Caco-2 (cell line): Measurements from ENCODE around the gene LRRC36. TPM values are rescaled to one million over a fixed set of nuclear protein-coding genes. Genes with fewer than 3 reads are reported as not detected.

ENCODE experiments used
- BruUV-seq: library from RNA; stranded (reverse); fragments of 400-500 nt; replicated peaks from 2 replicates; lab custom pipeline; 2021; lab: Mats Ljungman, UMichigan
- CTCF ChIA-PET: fragments of 300-600 bp; sonication (Branson Sonifier 250); formaldehyde crosslinking; loops from one replicate; lab custom pipeline; 2022; ENCODE audit warnings: antibody characterized with exemption; lab: Charles Lee
- POLR2A ChIA-PET: fragments of 300-600 bp; sonication (Branson Sonifier 250); formaldehyde crosslinking; loops from one replicate; lab custom pipeline; 2022; ENCODE audit warnings: antibody characterized with exemption; lab: Charles Lee
- DNase-seq, 2 experiments: peaks; one replicate each; pipeline versions ENCODE4 v3.0.0 to v3.0.0-alpha.2; 2020 to 2022
- H3K27me3 ChIP-seq: replicated peaks from 2 replicates; pipeline ENCODE4 v1.6.0; 2011; ENCODE audit warnings: low read length; ENCODE audit not compliant: control insufficient read depth, insufficient read depth
- H3K36me3 ChIP-seq: 2 replicates; pipeline ENCODE4 v1.5.1; 2011; ENCODE audit warnings: low read length; ENCODE audit not compliant: control insufficient read depth, insufficient read depth
- H3K4me1 ChIP-seq: fragments of 250-450 bp; sonication (Bioruptor Pico); 2 replicates; pipeline ENCODE4 v1.5.1; 2020; ENCODE audit warnings: mild to moderate bottlenecking
- H3K4me3 ChIP-seq: 2 replicates; pipeline ENCODE4 v1.5.1; 2011; ENCODE audit warnings: low read depth, mild to moderate bottlenecking, control low read depth, low read length
- H3K9me3 ChIP-seq: fragments of 250-450 bp; sonication (Bioruptor Pico); 2 replicates; pipeline ENCODE4 v1.5.1; 2020; ENCODE audit warnings: mild to moderate bottlenecking, moderate library complexity
- H3K27ac Mint-ChIP-seq: one replicate; pipeline ENCODE4 v1.8.0; 2022; ENCODE audit warnings: mixed read lengths; ENCODE audit not compliant: unreplicated experiment
- H3K27me3 Mint-ChIP-seq: one replicate; pipeline ENCODE4 v1.8.0; 2022; ENCODE audit warnings: mixed read lengths; ENCODE audit not compliant: insufficient read depth, unreplicated experiment
- H3K36me3 Mint-ChIP-seq: one replicate; pipeline ENCODE4 v1.8.0; 2022; ENCODE audit warnings: mild to moderate bottlenecking, mixed read lengths; ENCODE audit not compliant: insufficient read depth, unreplicated experiment
- H3K4me1 Mint-ChIP-seq: one replicate; pipeline ENCODE4 v1.8.0; 2022; ENCODE audit warnings: low read depth, mixed read lengths; ENCODE audit not compliant: unreplicated experiment
- H3K4me3 Mint-ChIP-seq: one replicate; pipeline ENCODE4 v1.8.0; 2022; ENCODE audit warnings: mild to moderate bottlenecking, moderate library complexity, mixed read lengths; ENCODE audit not compliant: unreplicated experiment
- H3K9me3 Mint-ChIP-seq: one replicate; pipeline ENCODE4 v1.8.0; 2022; ENCODE audit warnings: mixed read lengths; ENCODE audit not compliant: unreplicated experiment
- intact Hi-C: fragments of 100-400 bp; cut with micrococcal nuclease; formaldehyde crosslinking; loops from one replicate; pipeline ENCODE4 v1.10.0; 2022; ENCODE audit not compliant: unreplicated experiment
- total RNA-seq: library from RNA; stranded (reverse); gene quantifications from 2 replicates; pipeline ENCODE4 v1.2.3, GENCODE V29; 2022
- TF ChIP-seq, protein P1 (sequence below), 2 experiments: fragments of 200-600 bp in 1 of 2; IDR thresholded peaks; 1 replicate in 1 of 2; 2 replicates in 1 of 2; pipeline versions ENCODE4 v1.5.1 to v1.8.0; 2011 to 2022; ENCODE audit warnings: antibody characterized with exemption in 1 of 2, control low read depth in 1 of 2, inconsistent platforms in 1 of 2, low read depth in 1 of 2, low read length in 1 of 2, mild to moderate bottlenecking in 1 of 2, moderate library complexity in 1 of 2; ENCODE audit not compliant: insufficient read depth in 1 of 2, severe bottlenecking in 1 of 2, unreplicated experiment in 1 of 2

Gene LRRC36
- total RNA-seq, 1 experiment from 2014 or later = not detected

DNA sequence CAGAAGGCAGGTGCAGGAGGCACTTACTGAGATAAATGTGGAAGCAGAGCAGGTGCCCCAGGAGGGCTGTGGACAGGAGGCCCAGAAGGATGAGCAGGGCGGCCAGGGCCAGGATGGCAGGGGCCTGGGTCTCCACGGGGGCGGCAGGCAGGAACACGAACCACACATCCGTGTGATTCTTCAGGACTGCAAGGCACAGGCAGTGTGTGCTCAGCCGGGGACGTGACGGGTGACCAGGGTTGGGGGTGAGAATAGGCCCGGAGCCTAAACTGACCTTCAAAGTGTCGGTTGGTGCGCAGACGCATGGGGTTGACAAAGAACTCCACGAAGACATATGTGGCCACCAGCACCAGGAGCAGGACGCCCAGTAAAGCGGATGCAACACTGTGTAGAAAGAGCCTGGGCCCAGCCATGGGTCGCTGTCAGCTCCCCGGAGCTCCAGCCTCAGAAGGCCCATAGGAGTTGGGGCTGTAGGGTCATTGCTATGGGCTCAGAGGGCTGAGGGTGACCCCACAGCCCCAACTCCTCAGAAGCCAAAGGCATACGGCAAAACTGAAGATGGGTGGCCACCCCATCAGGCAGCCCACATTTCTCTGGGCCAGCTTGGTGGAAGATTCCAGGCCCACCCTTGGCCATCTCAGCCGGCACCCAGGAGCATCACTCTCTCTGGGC is 72.1 kb downstream of the LRRC36 start:
- BruUV-seq = no TSS peak
- Mint-ChIP-seq H3K27ac (no peak overlapping the region), H3K4me3 (no peak overlapping the region), H3K27me3 (no peaks in the 10 kb centered on the region), H3K9me3 (no peaks in the 10 kb centered on the region), H3K36me3 (peaks cover 5% of the 10 kb centered on the region), H3K4me1 (peaks cover 18% of the 10 kb centered on the region)
- no peak overlapping the region for H3K4me3 ChIP-seq
- TF ChIP-seq, protein P1, sequence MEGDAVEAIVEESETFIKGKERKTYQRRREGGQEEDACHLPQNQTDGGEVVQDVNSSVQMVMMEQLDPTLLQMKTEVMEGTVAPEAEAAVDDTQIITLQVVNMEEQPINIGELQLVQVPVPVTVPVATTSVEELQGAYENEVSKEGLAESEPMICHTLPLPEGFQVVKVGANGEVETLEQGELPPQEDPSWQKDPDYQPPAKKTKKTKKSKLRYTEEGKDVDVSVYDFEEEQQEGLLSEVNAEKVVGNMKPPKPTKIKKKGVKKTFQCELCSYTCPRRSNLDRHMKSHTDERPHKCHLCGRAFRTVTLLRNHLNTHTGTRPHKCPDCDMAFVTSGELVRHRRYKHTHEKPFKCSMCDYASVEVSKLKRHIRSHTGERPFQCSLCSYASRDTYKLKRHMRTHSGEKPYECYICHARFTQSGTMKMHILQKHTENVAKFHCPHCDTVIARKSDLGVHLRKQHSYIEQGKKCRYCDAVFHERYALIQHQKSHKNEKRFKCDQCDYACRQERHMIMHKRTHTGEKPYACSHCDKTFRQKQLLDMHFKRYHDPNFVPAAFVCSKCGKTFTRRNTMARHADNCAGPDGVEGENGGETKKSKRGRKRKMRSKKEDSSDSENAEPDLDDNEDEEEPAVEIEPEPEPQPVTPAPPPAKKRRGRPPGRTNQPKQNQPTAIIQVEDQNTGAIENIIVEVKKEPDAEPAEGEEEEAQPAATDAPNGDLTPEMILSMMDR (IDR thresholded peaks at IDR 0.05; ENCODE audit: insufficient read depth in 1 of 2, low read depth in 1 of 2, low read length in 1 of 2, severe bottlenecking in 1 of 2, unreplicated experiment in 1 of 2) = no peak
- no peaks in the 10 kb centered on the region for H3K27me3 ChIP-seq
- no peaks in the 10 kb centered on the region for H3K36me3 ChIP-seq
- DNase-seq = no peak
- H3K4me1 ChIP-seq = peaks cover 22% of the 10 kb centered on the region
- intact Hi-C loops = no loop called here
- H3K9me3 ChIP-seq = no peaks in the 10 kb centered on the region
- ChIA-PET POLR2A (no interaction called here), CTCF (interaction anchor here (1.5 kb wide), 1 partner anchor 138 kb away, joined by 6 read pairs; no protein-coding TSS in a partner anchor)

DNA sequence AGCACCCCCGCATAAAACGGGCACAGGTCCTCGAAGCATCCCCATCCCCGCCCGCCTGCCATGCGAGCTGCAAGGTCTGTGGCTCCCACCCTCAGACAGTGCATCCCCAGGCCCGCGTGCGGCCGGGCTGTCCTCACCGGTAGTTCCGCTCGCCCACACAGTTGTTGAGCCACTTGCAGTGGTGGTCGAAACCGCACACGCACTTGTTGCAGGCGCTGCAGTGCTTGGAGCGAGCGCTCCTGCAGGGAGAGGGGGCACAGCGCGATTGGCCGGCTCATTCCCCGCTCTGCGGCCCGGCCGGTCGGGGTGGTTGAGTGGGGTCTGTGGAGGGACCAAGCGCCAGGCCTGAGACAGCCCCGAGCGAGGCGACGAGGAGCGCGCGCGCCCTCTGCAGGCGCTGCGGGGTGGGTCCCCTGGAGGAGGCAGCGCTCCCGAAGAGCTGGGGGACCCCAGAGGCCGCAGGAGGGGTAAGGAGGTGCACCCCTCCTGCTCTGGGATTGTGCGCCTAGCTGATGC is 72.7 kb downstream of the LRRC36 start:
- no peaks in the 10 kb centered on the region for H3K9me3 ChIP-seq
- no peak for DNase-seq
- ChIA-PET POLR2A (no interaction called here), CTCF (interaction anchor here (0.6 to 1.5 kb wide), 2 partner anchors 139 to 153 kb away, joined by 4 to 6 read pairs; no protein-coding TSS in a partner anchor)
- Mint-ChIP-seq H3K4me1 (peaks cover 24% of the 10 kb centered on the region), H3K4me3 (no peak overlapping the region), H3K27me3 (no peaks in the 10 kb centered on the region), H3K36me3 (peaks cover 3% of the 10 kb centered on the region), H3K9me3 (no peaks in the 10 kb centered on the region), H3K27ac (no peak overlapping the region)
- intact Hi-C loops = no loop called here
- H3K4me1 ChIP-seq = peaks cover 28% of the 10 kb centered on the region
- H3K36me3 ChIP-seq = no peaks in the 10 kb centered on the region
- no peak overlapping the region for H3K4me3 ChIP-seq
- TF ChIP-seq, protein P1 (IDR thresholded peaks at IDR 0.05; ENCODE audit: insufficient read depth in 1 of 2, low read depth in 1 of 2, low read length in 1 of 2, severe bottlenecking in 1 of 2, unreplicated experiment in 1 of 2) = peak; percentile 8 to 19
- BruUV-seq = no TSS peak
- no peaks in the 10 kb centered on the region for H3K27me3 ChIP-seq

DNA sequence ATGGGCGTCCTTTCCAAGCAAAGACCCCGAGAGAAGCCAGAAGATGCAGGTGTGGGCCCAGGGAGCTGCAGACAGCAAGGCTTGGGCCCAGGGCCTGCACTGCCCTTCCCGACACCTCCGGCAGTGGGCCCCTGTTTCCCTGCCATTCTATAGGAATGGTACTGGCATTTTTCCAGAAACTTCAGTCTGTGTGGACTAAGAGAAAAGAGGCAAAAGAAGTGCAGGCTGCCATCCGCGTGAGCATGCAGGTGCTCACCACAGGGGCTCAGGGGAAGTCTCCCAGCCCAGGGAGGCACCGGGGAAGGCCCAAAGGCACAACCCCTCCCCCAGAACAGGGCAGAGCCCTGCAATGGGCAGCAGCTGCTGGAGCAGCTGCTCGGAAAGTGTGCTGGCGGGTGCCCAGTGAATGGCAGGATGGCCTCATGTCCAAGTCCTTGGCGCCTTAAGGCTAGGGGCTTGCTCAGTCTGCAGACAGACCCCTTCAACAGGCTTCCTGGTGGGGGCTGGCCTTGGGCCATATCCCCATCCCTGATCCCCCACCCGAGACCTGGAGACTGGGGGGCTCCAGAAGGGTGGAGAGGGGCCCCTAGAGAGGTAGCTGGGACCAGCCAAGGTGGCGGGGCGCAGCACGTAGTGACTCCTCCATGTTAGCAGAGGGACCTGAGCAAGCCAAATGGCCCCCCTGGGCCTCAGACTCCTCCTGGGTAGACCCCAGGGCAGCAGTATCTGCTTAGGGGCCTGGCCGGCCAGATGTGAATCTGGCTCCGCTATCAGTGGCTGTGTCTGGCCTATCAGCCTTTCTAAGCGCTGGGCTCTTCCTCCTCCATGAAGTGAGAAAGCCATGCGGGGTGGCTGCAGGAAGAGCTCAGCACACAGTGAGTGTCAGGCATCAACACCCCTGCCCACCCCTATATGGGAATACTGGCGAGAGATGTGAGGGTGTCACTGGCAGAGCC is 73.4 kb downstream of the LRRC36 start:
- H3K4me3 Mint-ChIP-seq = no peak overlapping the region
- H3K36me3 Mint-ChIP-seq = peaks cover 10% of the 10 kb centered on the region
- intact Hi-C loops = no loop called here

More for the DNA sequence above, 73.4 kb downstream of the LRRC36 start:
- H3K27me3 ChIP-seq = no peaks in the 10 kb centered on the region
- no peaks in the 10 kb centered on the region for H3K9me3 Mint-ChIP-seq
- DNase-seq = no peak
- no peaks in the 10 kb centered on the region for H3K27me3 Mint-ChIP-seq
- ChIA-PET CTCF (interaction anchor here (0.6 to 1.5 kb wide), 3 partner anchors 28 to 153 kb away, joined by 4 to 6 read pairs (median 4); no protein-coding TSS in a partner anchor), POLR2A (no interaction called here)
- H3K27ac Mint-ChIP-seq = no peak overlapping the region
- H3K4me1 Mint-ChIP-seq = peaks cover 32% of the 10 kb centered on the region
- no peaks in the 10 kb centered on the region for H3K9me3 ChIP-seq
- BruUV-seq = no TSS peak
- H3K4me1 ChIP-seq = peaks cover 35% of the 10 kb centered on the region
- no peak overlapping the region for H3K4me3 ChIP-seq
- no peaks in the 10 kb centered on the region for H3K36me3 ChIP-seq
- TF ChIP-seq, protein P1 (IDR thresholded peaks at IDR 0.05; ENCODE audit: insufficient read depth in 1 of 2, low read depth in 1 of 2, low read length in 1 of 2, severe bottlenecking in 1 of 2, unreplicated experiment in 1 of 2) = no peak
